Measurements from ENCODE around the gene MB.
"Not testable (repeated sequence)": the region's sequence is repeated elsewhere in the genome, so short reads cannot be mapped to it uniquely, and the experiment has no call there.

Gene MB

DNA sequence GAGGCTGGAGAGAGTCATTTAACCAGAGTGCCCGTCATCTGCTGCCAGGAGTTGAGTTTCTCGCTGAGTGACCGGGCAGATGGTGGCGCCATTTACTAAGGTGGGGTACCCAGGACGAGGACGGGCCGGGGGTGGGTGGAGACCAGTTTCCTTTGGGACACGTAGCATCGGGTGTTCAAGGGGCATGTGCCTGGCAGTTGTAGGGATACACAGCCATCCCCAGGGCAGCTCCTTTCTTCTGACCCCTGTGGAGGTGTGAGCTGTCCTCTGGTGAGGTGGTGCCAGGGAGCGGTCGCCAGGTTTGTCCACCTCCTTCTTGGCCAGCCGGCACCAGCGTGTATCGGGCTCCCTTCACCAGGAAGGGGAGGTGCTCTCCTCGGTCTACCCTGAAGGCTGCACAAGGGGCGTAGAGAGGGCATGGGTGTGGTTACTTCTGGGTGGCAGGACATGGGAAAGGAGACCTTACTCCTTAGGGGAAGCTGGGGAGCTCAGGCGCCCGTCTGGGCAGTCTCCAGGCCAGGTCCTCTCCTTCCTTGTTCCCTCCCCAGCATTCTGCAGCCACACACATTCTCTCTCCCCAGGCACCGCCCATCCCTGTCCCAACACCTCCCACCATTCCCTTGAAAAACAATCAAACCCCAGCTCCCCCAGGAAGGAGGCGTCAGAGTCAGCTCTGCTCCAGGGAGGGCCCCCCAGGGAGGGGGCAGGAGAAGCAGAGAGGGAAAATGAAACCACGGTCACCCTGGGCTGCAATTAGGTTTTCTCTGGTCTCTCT lies 10.3 kb upstream of the MB start:
- DNase-seq (ENCODE audit: low read depth in 1 of 2, low spot score in 1 of 2) = no peak
- no peak overlapping the region for H3K4me3 ChIP-seq (replicated peaks; ENCODE audit: insufficient read depth, low read length)
- H3K27me3 ChIP-seq (ENCODE audit: insufficient read depth, poor library complexity, severe bottlenecking) = peaks cover 16% of the 10 kb centered on the region
- TF ChIP-seq, protein P1, sequence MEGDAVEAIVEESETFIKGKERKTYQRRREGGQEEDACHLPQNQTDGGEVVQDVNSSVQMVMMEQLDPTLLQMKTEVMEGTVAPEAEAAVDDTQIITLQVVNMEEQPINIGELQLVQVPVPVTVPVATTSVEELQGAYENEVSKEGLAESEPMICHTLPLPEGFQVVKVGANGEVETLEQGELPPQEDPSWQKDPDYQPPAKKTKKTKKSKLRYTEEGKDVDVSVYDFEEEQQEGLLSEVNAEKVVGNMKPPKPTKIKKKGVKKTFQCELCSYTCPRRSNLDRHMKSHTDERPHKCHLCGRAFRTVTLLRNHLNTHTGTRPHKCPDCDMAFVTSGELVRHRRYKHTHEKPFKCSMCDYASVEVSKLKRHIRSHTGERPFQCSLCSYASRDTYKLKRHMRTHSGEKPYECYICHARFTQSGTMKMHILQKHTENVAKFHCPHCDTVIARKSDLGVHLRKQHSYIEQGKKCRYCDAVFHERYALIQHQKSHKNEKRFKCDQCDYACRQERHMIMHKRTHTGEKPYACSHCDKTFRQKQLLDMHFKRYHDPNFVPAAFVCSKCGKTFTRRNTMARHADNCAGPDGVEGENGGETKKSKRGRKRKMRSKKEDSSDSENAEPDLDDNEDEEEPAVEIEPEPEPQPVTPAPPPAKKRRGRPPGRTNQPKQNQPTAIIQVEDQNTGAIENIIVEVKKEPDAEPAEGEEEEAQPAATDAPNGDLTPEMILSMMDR (IDR thresholded peaks at IDR 0.05; ENCODE audit: insufficient read depth, low read length) = no peak
- TF ChIP-seq POLR2AphosphoS5 (IDR thresholded peaks at IDR 0.05; ENCODE audit: low read depth) = no peak
- no peak for TF ChIP-seq SPI1 (IDR thresholded peaks at IDR 0.05; ENCODE audit: borderline replicate concordance, low read depth)
- TF ChIP-seq, protein P2, sequence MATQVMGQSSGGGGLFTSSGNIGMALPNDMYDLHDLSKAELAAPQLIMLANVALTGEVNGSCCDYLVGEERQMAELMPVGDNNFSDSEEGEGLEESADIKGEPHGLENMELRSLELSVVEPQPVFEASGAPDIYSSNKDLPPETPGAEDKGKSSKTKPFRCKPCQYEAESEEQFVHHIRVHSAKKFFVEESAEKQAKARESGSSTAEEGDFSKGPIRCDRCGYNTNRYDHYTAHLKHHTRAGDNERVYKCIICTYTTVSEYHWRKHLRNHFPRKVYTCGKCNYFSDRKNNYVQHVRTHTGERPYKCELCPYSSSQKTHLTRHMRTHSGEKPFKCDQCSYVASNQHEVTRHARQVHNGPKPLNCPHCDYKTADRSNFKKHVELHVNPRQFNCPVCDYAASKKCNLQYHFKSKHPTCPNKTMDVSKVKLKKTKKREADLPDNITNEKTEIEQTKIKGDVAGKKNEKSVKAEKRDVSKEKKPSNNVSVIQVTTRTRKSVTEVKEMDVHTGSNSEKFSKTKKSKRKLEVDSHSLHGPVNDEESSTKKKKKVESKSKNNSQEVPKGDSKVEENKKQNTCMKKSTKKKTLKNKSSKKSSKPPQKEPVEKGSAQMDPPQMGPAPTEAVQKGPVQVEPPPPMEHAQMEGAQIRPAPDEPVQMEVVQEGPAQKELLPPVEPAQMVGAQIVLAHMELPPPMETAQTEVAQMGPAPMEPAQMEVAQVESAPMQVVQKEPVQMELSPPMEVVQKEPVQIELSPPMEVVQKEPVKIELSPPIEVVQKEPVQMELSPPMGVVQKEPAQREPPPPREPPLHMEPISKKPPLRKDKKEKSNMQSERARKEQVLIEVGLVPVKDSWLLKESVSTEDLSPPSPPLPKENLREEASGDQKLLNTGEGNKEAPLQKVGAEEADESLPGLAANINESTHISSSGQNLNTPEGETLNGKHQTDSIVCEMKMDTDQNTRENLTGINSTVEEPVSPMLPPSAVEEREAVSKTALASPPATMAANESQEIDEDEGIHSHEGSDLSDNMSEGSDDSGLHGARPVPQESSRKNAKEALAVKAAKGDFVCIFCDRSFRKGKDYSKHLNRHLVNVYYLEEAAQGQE (IDR thresholded peaks at IDR 0.05; ENCODE audit: insufficient replicate concordance, low read depth) = no peak
- TF ChIP-seq GABPA (IDR thresholded peaks at IDR 0.05; ENCODE audit: low read depth) = no peak
- no peak overlapping the region for H3K27ac ChIP-seq (replicated peaks)

DNA sequence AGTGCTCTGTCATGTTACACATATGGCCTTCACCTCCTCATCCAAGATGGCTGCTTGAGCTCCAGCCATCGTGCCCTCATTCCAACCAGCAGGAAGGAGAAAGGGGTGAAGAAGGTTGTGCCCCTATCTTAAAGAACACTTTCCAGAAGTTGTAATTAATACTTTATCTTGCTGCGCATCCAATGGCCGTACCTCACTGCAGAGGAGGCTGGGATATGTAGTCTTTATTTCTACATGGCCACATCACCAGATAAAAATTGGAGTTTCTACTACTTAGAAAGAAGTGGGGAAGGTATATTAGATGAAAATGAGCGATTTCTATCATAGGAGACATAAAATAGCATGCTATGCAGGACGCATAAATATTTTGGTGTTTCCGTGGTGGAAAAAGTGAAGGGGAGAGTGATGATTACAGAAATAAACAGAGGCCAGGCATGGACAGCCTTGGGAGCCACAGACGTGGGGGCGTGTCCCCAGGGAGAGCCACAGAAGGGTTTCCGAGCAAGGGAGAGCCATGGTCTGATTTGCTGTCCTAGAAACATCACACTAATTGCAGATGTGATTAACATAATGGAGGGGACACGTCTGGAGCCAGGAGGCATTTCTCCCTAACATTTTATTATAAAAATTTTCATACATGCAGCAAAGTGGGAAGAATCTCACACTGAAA lies 8.8 kb upstream of the MB start:
- TF ChIP-seq GABPA (IDR thresholded peaks at IDR 0.05; ENCODE audit: low read depth) = no peak
- TF ChIP-seq SPI1 (IDR thresholded peaks at IDR 0.05; ENCODE audit: borderline replicate concordance, low read depth) = no peak
- TF ChIP-seq POLR2AphosphoS5 (IDR thresholded peaks at IDR 0.05; ENCODE audit: low read depth) = no peak
- H3K27ac ChIP-seq (replicated peaks) = no peak overlapping the region
- H3K4me3 ChIP-seq (replicated peaks; ENCODE audit: insufficient read depth, low read length) = no peak overlapping the region
- H3K27me3 ChIP-seq (ENCODE audit: insufficient read depth, poor library complexity, severe bottlenecking) = peaks cover 16% of the 10 kb centered on the region
- no peak for DNase-seq (ENCODE audit: low read depth in 1 of 2, low spot score in 1 of 2)

DNA sequence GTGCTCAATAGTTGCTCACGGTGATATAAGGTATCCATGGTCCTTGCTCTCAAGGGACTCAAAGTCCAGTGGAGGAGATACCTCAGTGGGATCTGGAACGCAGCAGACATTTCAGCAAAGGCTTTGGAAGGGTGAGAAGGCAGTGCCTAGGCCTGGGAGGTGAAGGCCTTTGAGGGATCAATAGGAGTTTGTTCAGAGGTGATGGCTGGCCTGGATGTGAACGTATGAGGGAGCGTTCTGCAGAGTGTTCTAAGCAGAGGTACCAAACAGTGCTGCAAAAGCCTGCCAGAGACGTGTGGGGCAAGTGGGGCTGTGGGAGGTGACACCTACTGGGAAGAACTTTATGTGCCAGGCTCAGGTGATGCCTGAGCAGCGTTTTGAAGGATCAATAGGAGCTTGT lies 7.4 kb upstream of the MB start:
- TF ChIP-seq, protein P2 (IDR thresholded peaks at IDR 0.05; ENCODE audit: insufficient replicate concordance, low read depth) = no peak
- TF ChIP-seq SPI1 (IDR thresholded peaks at IDR 0.05; ENCODE audit: borderline replicate concordance, low read depth) = no peak
- TF ChIP-seq POLR2AphosphoS5 (IDR thresholded peaks at IDR 0.05; ENCODE audit: low read depth) = no peak
- TF ChIP-seq GABPA (IDR thresholded peaks at IDR 0.05; ENCODE audit: low read depth) = no peak
- peaks cover 13% of the 10 kb centered on the region for H3K27me3 ChIP-seq (ENCODE audit: insufficient read depth, poor library complexity, severe bottlenecking)
- H3K4me3 ChIP-seq (replicated peaks; ENCODE audit: insufficient read depth, low read length) = no peak overlapping the region
- no peak overlapping the region for H3K27ac ChIP-seq (replicated peaks)
- DNase-seq (ENCODE audit: low read depth in 1 of 2, low spot score in 1 of 2) = no peak

DNA sequence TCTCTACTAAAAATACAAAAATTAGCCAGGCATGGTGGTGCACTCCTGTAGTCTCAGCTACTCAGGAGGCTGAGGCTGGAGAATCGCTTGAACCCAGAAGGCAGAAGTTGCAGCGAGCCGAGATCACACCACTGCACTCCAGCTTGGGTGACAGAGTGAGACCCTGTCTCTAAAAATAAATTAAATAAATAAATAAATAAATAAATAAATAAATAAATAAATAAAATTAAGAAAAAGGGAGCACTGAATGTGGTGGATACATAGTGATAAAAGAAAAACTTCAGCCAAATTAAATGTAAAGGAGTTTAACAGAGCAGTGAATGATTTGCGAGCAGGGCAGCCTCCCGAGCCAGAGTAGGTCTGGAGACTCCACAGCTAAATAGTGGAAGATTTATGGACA lies 6.8 kb upstream of the MB start:
- peaks cover 12% of the 10 kb centered on the region for H3K27me3 ChIP-seq (ENCODE audit: insufficient read depth, poor library complexity, severe bottlenecking)
- not testable (repeated sequence) for H3K4me3 ChIP-seq (replicated peaks; ENCODE audit: insufficient read depth, low read length); DNase-seq (ENCODE audit: low read depth in 1 of 2, low spot score in 1 of 2); H3K27ac ChIP-seq (replicated peaks)

DNA sequence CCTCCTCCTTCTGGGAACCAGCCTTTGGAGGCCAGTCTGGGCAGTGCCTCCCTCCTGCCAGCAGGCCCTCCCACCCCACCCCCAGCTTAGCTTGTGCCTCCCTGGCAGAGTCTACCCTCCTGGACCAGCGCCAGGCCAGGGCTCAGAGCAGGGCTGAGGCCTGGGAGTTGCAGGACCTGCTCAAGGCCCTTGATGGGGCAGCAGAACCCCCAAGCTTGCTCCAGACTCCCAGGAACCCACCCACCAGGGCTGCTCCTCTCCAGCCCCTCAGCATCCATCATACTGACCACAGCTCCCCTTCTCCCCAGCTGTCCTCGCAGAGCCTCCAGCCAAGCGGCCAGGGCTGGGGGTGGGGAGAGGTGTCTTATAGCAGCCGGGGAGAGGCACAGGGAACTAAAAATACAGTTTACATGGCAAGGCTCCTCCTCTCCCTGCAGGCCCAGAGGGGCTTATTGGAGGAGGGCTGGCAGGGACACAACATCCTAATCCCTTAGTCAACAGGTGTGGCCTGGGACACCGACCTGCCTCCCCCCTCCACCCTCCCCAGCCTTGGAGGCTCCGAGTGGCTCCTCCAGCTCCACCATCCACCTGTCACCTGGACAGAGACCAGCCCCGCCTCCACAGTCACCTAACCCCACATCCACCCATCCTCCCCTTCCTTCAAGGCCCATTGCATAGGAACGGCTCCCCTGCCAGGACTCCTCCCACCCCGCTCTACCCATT lies 5.2 kb upstream of the MB start:
- no peak for DNase-seq (ENCODE audit: low read depth in 1 of 2, low spot score in 1 of 2)
- no peak overlapping the region for H3K4me3 ChIP-seq (replicated peaks; ENCODE audit: insufficient read depth, low read length)
- TF ChIP-seq, protein P1 (IDR thresholded peaks at IDR 0.05; ENCODE audit: insufficient read depth, low read length) = no peak
- TF ChIP-seq SPI1 (IDR thresholded peaks at IDR 0.05; ENCODE audit: borderline replicate concordance, low read depth) (no peak), GABPA (IDR thresholded peaks at IDR 0.05; ENCODE audit: low read depth) (no peak), POLR2AphosphoS5 (IDR thresholded peaks at IDR 0.05; ENCODE audit: low read depth) (no peak)
- TF ChIP-seq, protein P2 (IDR thresholded peaks at IDR 0.05; ENCODE audit: insufficient replicate concordance, low read depth) = no peak
- H3K27me3 ChIP-seq (ENCODE audit: insufficient read depth, poor library complexity, severe bottlenecking) = peaks cover 8% of the 10 kb centered on the region
- H3K27ac ChIP-seq (replicated peaks) = no peak overlapping the region
